ENCODE measurements around the gene ERICH6.
A peak's percentile ranks its signal among the peaks of the same experiment; 100 is the strongest.
"Not testable (repeated sequence)": the region's sequence is repeated elsewhere in the genome, so short reads cannot be mapped to it uniquely, and the experiment has no call there.

ERICH6 gene

GRCh38 chr3:150681057-150681456 is 22.7 kb downstream of the ERICH6 start:
- no peak for DNase-seq

- DNase-seq = no peak
Measured at GRCh38 chr3:150680562-150680961, 23.2 kb downstream of the ERICH6 start.

GRCh38 chr3:150675587-150675986 is 28.1 kb downstream of the ERICH6 start:
- DNase-seq = no peak

- no peak for DNase-seq
Measured at GRCh38 chr3:150673966-150674365, 29.8 kb downstream of the ERICH6 start.

GRCh38 chr3:150666167-150666566 is 37.6 kb downstream of the ERICH6 start:
- no peak for DNase-seq

- DNase-seq = no peak
Measured at GRCh38 chr3:150663461-150663860, 40.3 kb downstream of the ERICH6 start.

- DNase-seq = no peak
Measured at GRCh38 chr3:150662410-150663200, 41.1 kb downstream of the ERICH6 start.

- DNase-seq = no peak
Measured at GRCh38 chr3:150656316-150656715, 47.4 kb downstream of the ERICH6 start.

GRCh38 chr3:150653110-150653561 is 50.6 kb downstream of the ERICH6 start:
- no peak for DNase-seq

GRCh38 chr3:150640256-150640655 is 63.5 kb downstream of the ERICH6 start:
- DNase-seq = no peak

GRCh38 chr3:150639262-150639661 is 64.5 kb downstream of the ERICH6 start:
- no peak for DNase-seq

- DNase-seq = no peak
Measured at GRCh38 chr3:150636258-150636657, 67.5 kb downstream of the ERICH6 start.

- no peak for DNase-seq
Measured at GRCh38 chr3:150635526-150635925, 68.2 kb downstream of the ERICH6 start.

- DNase-seq = no peak
Measured at GRCh38 chr3:150635076-150635475, 68.6 kb downstream of the ERICH6 start.

- DNase-seq = no peak
Measured at GRCh38 chr3:150631515-150632221, 72.1 kb downstream of the ERICH6 start.

GRCh38 chr3:150627557-150627956 is 76.2 kb downstream of the ERICH6 start:
- peak; percentile 58 for DNase-seq

GRCh38 chr3:150626148-150626930 is 77.4 kb downstream of the ERICH6 start:
- DNase-seq = no peak

- DNase-seq = no peak
Measured at GRCh38 chr3:150623945-150624344, 79.8 kb downstream of the ERICH6 start.

- not testable (repeated sequence) for DNase-seq
Measured at GRCh38 chr3:150622955-150623354, 80.8 kb downstream of the ERICH6 start.

GRCh38 chr3:150620002-150620689 is 83.6 kb downstream of the ERICH6 start:
- no peak for DNase-seq

- DNase-seq = no peak
Measured at GRCh38 chr3:150613709-150614480, 89.8 kb downstream of the ERICH6 start.

GRCh38 chr3:150613034-150613433 is 90.7 kb downstream of the ERICH6 start:
- DNase-seq = no peak
